Kidney (tissue), 14 donors: ENCODE data around the gene RNF181. TPM values are rescaled to one million over a fixed set of nuclear protein-coding genes. Genes with fewer than 3 reads are reported as not detected.

Experiments used
- DNase-seq, 5 donors: peaks; one replicate each; pipeline ENCODE4 v3.0.0-alpha.2; 2013 to 2020
- FAIRE-seq: peaks from 2 replicates; lab custom pipeline; 2012; peaks lifted over from hg19 to GRCh38; lab: Jason Lieb, UNC
- H3K27ac ChIP-seq, 2 donors: one replicate each; pipeline ENCODE4 v1.7.0; 2013; ENCODE audit warnings: low read depth in 2 of 2, low read length in 2 of 2, inconsistent platforms in 1 of 2
- H3K27me3 ChIP-seq: one replicate; pipeline ENCODE4 v1.7.1; 2013; ENCODE audit warnings: low read length, inconsistent platforms; ENCODE audit not compliant: control insufficient read depth, insufficient read depth
- H3K36me3 ChIP-seq, 3 donors: one replicate each; pipeline versions ENCODE4 v1.7.0 to v1.7.1; 2013; ENCODE audit warnings: low read length in 3 of 3, control low read depth in 1 of 3, inconsistent platforms in 1 of 3; ENCODE audit not compliant: insufficient read depth in 3 of 3, control insufficient read depth in 2 of 3
- H3K4me1 ChIP-seq, 3 donors: one replicate each; pipeline versions ENCODE4 v1.7.0 to v1.7.1; 2013; ENCODE audit warnings: low read length in 3 of 3, inconsistent platforms in 1 of 3, low read depth in 1 of 3; ENCODE audit not compliant: control insufficient read depth in 2 of 3, insufficient read depth in 2 of 3
- H3K4me3 ChIP-seq, 3 donors: one replicate each; pipeline versions ENCODE4 v1.7.0 to v1.8.1; 2013; ENCODE audit warnings: low read length in 3 of 3, control low read depth in 1 of 3, inconsistent platforms in 1 of 3
- H3K9ac ChIP-seq, 3 donors: one replicate each; pipeline versions ENCODE4 v1.7.0 to v1.7.1; 2013; ENCODE audit warnings: low read length in 3 of 3, control low read depth in 1 of 3, inconsistent platforms in 1 of 3
- H3K9me3 ChIP-seq, 3 donors: one replicate each; pipeline versions ENCODE4 v1.7.0 to v1.7.1; 2013; ENCODE audit warnings: low read length in 3 of 3, control low read depth in 1 of 3, inconsistent platforms in 1 of 3; ENCODE audit not compliant: control insufficient read depth in 2 of 3, insufficient read depth in 1 of 3
- intact Hi-C: fragments of 100-400 bp; cut with DNase I; formaldehyde crosslinking; loops from one replicate; pipeline ENCODE4 v1.11.1; 2022
- polyA plus RNA-seq: library from polyadenylated mRNA; stranded (reverse); fragments of 350-450 nt; fragmentation: Illumina TruSeq; extraction: RNeasy Lipid Tissue Mini Kit (QIAGEN cat#74804); gene quantifications from one replicate; pipeline ENCODE4 v1.2.3, GENCODE V29; 2014; ENCODE audit warnings: low read depth, low replicate concordance; ENCODE audit not compliant: insufficient read depth
- total RNA-seq: library from RNA; stranded (reverse); fragmentation: NEBNext Ultra II Directional; extraction: Animal tissue kit (Norgen Biotek cat#: 25700); gene quantifications from one replicate; pipeline ENCODE4 v1.2.1, GENCODE V29; 2021
- TF ChIP-seq, protein P1 (sequence below): IDR thresholded peaks from 3 replicates; pipeline ENCODE4 v1.5.1; 2012; ENCODE audit warnings: mild to moderate bottlenecking, moderate library complexity, borderline replicate concordance; ENCODE audit not compliant: insufficient read depth; ENCODE audit errors: extremely low read depth
- donor health status: control.
- donor health status: control.
- donor health status: control.
- donor health status: control.
- donor health status: control.
- donor health status: DM: yes; HTN: yes; CAD: no.
- donor health status: Normal renal cell carcinoma (clear cell type).

The RNF181 gene
- total and polyA plus RNA-seq, 2 donors from 2014 or later: 89.9 to 407 TPM

DNA sequence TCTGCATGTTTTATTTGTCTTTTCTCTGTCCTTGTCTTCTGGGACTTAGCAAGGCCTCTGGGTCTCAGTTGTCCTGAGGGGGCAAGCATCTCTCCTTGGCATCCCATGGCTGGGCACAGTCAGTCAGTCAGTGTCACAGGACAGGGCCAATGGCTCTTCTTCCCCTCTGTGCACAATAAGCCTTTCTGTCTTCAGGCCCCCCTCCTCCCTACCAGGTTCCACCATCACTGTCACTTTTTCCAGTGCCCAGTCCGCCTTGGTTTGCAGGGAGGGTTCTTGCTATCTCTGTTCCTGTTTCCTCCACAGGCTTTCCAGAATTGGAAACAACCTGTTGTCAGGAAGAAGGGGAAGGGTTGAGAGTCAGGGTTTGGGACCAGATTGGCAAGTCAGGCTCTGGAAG, 13.1 kb upstream of the RNF181 start:
- H3K36me3 ChIP-seq: peaks cover 0 to 8% (median 2%) of the 10 kb centered on the region in 3 donors
- H3K4me3 ChIP-seq: no peak overlapping the region
- H3K27ac ChIP-seq: no peak overlapping the region
- TF ChIP-seq, protein P1, sequence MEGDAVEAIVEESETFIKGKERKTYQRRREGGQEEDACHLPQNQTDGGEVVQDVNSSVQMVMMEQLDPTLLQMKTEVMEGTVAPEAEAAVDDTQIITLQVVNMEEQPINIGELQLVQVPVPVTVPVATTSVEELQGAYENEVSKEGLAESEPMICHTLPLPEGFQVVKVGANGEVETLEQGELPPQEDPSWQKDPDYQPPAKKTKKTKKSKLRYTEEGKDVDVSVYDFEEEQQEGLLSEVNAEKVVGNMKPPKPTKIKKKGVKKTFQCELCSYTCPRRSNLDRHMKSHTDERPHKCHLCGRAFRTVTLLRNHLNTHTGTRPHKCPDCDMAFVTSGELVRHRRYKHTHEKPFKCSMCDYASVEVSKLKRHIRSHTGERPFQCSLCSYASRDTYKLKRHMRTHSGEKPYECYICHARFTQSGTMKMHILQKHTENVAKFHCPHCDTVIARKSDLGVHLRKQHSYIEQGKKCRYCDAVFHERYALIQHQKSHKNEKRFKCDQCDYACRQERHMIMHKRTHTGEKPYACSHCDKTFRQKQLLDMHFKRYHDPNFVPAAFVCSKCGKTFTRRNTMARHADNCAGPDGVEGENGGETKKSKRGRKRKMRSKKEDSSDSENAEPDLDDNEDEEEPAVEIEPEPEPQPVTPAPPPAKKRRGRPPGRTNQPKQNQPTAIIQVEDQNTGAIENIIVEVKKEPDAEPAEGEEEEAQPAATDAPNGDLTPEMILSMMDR: no peak
- intact Hi-C loops: no loop called here
- no peaks in the 10 kb centered on the region for H3K27me3 ChIP-seq
- H3K4me1 ChIP-seq: peaks cover 0 to 33% (median 20%) of the 10 kb centered on the region in 3 donors
- no peak for DNase-seq
- H3K9ac ChIP-seq: no peak overlapping the region
- no peak for FAIRE-seq
- no peaks in the 10 kb centered on the region for H3K9me3 ChIP-seq

GRCh38 chr2:85583667-85584353, 11.7 kb upstream of the RNF181 start:
- H3K9ac ChIP-seq: peak overlapping the region in 1 of 3 donors; percentile 68
- H3K27me3 ChIP-seq: no peaks in the 10 kb centered on the region
- H3K36me3 ChIP-seq: peaks cover 0 to 8% (median 2%) of the 10 kb centered on the region in 3 donors
- intact Hi-C loops: no loop called here
- TF ChIP-seq, protein P1: no peak
- peak overlapping the region; percentile 93 to 94 for H3K27ac ChIP-seq
- FAIRE-seq (no peak), DNase-seq (peak in 1 of 5 donors; percentile 84)
- H3K4me3 ChIP-seq: peak overlapping the region; percentile 56 to 74 (median 64)
- no peaks in the 10 kb centered on the region for H3K9me3 ChIP-seq
- H3K4me1 ChIP-seq: peaks cover 0 to 32% (median 16%) of the 10 kb centered on the region in 3 donors

- H3K9ac ChIP-seq: peak within 1 kb of the TSS in 2 of 3 donors; percentile 64 to 80
- peaks cover 0 to 8% (median 2%) of the 10 kb centered on the region in 3 donors for H3K36me3 ChIP-seq
- peaks cover 0 to 26% (median 10%) of the 10 kb centered on the region in 3 donors for H3K4me1 ChIP-seq
- peak within 1 kb of the TSS; percentile 93 to 94 for H3K27ac ChIP-seq
- H3K4me3 ChIP-seq: peak within 1 kb of the TSS; percentile 56 to 74 (median 67)
- H3K27me3 ChIP-seq: no peaks in the 10 kb centered on the region
- intact Hi-C loops: no loop called here
- TF ChIP-seq, protein P1: no peak
- no peak for FAIRE-seq
- DNase-seq: peak; percentile 55 to 83 (median 68)
- no peaks in the 10 kb centered on the region for H3K9me3 ChIP-seq
Measured at GRCh38 chr2:85584354-85584856, 11.1 kb upstream of the RNF181 start, which contains the start of gene VAMP5. TSS of gene VAMP5 (plus strand) at chr2:85584431. CDS start at chr2:85584491, 60 bp downstream.
